HG03064 (cell line): Measurements from ENCODE around the gene FLVCR2.
"Not testable (repeated sequence)": the region's sequence is repeated elsewhere in the genome, so short reads cannot be mapped to it uniquely, and the experiment has no call there.

Source experiments
- ATAC-seq: cut with Tn5 transposase; IDR thresholded peaks from one replicate; pipeline ENCODE4 v1.9.1; 2021; ENCODE audit warnings: low read depth; ENCODE audit not compliant: unreplicated experiment

The FLVCR2 gene

GRCh38 chr14:75591331-75591946 lies 13.0 kb downstream of the FLVCR2 start:
- no peak for ATAC-seq

DNA sequence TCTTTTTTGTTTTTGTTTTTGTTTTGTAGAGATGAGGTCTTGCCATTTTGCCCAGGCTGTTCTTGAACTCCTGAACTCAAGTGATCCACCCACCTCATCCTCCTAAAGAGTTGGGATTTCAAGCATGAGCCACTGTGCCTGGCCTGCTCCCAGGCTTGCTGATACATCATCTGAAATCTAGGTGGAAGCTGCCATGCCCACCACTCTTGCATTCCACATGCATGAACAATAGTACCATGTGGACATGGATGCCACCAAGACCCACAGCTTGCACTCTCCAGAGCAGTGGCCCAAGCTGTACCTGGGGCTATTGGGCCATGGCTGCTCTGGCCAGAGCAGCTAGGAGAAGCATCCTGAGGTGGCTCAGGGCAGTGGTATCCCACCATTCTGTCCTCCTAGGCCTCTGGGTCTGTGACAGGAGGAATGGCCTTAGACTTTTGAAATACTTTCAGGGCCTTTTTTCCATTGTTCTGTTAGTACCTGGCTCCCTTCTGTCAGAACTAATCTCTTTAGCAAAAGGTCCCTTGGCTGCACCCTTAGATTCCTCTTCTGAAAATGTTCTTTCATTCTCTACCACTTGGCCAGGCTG lies 13.7 kb downstream of the FLVCR2 start:
- no peak for ATAC-seq

DNA sequence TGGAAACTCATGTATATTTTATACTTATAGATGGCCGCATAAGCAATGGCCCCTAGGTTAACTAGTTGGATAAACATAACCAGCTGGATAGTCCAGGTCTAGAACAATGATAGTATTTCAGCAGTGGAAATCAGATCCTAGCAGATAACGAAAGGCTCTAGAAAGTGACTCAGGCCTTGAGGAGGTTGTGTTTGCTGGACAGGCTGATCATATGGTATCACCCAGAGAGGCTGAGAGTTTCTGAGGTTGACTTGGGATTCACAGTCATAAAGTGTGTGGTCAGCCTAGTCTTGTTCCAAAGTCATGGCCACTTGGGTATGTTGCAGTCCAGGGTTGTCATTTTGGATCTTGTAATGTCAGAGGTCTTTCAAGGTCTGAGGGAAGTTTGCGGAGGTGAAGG lies 16.8 kb downstream of the FLVCR2 start:
- no peak for ATAC-seq

DNA sequence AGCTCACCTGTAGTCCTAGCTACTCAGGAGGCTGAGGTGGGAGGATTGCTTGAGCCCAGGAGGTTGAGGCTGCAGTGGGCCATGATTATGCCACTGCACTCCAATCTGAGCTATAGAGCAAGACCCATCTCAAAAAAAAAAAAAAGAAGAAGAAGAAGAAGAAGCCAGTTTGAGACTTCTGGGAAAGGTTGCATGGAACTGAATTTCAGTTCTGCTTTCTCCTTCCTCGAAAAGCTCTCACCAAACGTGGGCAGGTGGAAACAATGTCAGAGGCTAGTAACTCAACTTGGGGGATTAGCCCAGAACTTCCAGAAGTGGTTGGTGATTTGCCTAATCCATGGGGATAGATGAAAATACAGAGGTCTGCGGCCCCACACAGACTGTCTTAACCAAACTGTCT lies 18.7 kb downstream of the FLVCR2 start:
- ATAC-seq, result no peak

DNA sequence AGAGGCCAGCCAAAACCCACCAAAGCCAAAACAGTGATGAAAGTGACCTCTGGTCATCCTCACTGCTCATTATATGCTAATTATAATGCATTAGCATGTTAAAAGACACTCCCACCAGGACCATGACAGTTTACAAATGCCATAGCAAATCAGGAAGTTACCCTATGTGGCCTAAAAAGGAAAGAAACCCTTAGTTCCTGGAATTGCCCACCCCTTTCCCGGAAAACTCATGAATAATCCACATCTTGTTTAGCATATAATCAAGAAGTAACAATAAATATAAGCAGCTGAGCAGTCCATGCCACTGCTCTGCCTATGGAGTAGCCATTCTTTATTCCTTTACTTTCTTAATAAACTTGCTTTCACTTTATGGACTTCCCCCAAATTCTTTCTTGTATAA lies 21.7 kb downstream of the FLVCR2 start:
- ATAC-seq, result not testable (repeated sequence)

GRCh38 chr14:75601061-75601460 lies 22.6 kb downstream of the FLVCR2 start:
- not testable (repeated sequence) for ATAC-seq

GRCh38 chr14:75602503-75602902 lies 24.1 kb downstream of the FLVCR2 start:
- ATAC-seq, result no peak

DNA sequence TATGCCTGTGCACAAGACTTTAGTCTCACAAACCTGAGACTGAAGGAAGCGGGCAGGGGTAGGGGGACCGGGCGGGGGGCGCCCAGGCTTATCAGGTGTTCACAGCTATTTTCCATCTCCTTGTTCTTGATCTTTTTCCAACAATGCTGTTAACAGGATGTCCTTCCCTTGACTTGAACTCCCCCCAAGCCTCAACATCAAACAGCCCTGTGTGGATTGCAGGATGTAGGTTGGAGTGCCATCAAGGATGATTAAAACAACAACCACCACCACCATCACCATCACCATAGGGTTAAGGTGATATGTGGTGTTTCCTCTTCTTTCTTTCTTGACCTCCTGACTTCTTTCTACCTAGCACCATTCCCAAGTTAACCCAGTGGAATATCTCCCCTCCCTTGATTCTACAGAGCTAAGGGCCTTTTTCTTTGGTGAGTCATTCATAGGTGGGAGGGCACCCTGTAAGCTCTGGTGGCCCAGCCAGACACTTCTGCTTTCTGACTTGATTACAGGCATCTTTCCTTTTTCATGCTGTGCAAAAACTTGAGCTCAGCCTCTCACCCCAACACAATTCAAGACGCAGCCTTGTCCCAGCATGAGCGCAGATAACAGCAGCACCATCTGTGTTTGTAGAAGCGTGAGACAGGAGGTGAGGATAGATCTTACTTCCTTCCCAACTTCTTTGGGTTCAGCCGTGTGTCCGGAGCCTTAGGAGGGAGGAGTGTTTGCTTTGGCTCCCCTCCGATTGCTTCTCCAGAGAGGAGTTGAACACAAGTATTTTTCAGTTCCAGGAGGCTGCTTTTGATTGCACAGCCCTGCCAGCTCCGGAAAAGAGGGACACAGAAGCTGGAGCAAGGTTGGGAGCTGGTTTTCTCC lies 26.8 kb downstream of the FLVCR2 start:
- no peak for ATAC-seq

DNA sequence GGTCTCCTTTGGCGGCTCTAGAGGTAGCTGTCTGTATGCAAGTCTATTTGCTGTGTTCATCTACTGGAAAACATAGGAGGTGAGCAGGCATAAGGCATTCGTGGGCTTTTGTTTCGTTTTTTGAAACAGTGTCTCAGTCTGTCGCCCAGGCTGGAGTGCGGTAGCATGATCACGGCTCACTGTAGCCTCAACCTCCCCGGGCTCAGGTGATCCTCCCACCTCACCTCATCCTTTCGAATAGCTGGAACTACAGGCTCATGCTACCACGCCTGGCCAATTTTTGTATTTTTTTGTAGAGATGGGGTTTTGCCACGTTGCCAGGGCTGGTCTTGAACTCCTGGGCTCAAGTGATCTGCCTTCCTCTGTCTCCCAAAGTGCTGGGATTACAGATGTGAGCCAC lies 27.5 kb downstream of the FLVCR2 start:
- no peak for ATAC-seq

DNA sequence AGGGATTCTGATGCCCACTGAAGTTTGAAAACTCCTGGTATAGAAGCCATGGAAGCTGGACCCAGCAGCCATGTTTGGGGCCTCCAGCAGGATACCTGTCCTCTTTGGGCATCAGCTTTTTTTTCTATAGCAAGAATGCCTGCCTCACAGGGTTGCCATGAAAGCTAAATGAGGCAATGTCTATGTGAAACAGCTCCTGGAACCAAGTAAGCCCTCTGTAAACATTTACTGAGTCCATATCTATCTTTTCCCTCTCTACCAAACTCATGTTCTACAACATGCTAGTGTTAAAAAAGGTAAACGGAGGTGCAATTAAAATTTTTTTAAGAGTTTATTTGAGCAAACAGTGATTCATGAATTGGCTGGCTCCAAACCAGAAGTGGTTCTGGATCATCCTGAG lies 28.6 kb downstream of the FLVCR2 start:
- ATAC-seq, result no peak

DNA sequence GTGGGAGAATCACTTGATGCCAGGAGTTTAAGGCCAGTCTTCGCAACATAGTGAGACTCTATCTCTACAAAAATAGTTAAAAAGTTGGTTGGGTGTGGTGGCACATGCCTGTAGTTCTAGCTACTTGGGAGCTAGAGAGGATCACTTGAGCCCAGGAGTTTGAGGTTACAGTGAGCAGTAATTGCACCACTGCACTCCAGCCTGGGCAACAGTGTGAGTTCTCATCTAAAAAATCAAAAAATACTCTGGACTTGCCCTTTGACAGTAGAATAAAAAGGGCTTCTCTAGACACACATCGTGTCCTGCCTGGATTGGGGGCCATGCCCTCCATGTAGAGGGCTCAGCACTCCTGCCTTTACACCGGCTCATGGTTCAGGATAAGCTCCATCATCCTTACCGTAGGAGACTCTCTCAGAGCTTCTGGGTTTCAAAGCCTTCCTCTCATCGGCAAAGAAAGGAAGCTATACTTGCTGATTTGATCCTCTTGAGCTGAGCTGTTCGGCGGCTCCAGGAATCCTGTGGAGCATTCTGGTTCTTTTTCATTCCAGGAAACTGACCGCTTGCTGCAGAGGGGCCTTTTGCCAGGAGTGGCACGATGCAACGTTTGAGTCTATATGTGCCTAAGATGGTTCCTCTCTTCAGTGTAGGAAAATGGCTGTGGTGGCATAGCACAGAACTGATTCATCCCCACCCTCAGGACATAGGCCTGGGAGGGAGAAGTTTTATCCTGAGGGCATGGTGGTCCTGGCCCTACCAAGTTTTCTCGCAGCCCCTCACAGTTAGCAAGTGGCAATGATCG lies 29.6 kb downstream of the FLVCR2 start:
- no peak for ATAC-seq

DNA sequence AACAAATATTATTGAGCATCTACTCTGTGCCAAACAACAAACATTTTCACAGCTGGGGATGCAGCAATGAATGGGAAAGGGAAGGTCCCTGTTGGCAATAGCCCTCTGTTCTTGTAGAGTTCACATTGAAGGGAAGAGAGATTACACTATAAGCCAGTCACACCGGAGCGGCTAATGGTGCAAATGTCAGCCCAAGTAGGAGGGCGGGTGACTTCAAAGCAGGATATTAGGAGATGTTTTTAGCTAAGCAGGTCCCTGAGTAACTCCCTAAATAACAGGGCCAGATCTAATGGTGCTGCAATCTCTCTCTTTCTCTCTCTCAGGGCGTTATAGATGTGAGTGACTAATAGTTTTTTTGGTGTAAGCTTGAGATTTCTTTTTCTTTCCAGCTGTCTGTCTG lies 30.7 kb downstream of the FLVCR2 start:
- ATAC-seq, result no peak

- ATAC-seq, result no peak
These were observed 31.4 kb downstream of the FLVCR2 start for GRCh38 chr14:75609606-75610475.

DNA sequence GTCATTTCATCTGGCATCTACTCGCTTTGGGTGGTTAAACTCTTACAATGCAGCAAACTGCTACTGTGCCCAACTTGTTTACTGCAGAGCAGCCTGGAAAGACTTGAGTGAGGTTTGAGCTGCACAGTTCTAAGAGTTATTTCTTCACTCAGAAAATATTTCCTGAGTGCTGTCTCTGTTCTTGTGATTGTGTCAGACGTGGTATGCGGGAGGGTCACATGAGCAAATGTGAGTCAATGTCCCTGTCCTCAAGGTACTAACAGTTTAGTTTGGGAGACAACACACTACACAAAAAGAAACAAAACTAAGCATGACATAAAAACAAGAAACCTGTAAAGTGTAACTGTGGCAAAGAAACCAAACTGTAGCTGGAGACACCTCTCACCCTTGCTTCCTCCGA lies 32.4 kb downstream of the FLVCR2 start:
- ATAC-seq, result no peak

DNA sequence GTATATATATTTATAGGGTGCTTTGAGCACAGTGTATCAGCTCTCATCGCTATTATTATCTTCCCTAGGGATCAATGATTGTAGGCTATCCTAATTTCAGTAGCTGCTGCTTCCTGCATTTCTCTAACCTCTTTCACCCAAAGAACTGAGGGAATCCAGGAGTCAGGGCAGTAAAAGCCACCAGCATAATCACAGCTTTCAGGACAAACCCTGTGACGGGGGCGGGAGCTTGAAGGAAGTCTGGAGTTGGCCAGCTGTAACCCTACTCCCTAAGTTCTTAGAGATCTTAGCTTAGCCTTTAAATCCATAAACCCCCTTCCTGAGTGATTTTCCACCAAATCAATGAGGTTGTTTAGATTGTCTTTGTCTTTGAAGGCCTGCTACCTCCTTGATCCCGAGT lies 33.7 kb downstream of the FLVCR2 start:
- no peak for ATAC-seq

DNA sequence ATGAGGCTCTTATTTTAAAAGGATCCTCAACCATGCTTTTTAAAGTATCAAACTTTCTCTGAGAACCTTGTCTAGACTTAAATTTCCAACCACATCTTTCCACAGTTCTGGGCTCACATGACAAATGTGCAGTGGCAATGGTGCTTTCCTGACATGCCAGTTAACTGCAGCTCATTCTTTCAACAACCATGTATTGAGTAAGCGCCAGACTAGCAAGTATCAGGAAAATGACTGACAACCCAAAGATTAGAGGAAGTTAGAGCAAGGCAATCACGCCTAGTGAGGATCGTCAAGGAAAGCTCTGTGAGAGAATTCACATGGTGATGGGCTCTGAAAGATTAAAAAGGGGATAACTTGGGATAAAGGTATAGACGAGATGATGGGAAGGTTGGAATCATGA lies 35.8 kb downstream of the FLVCR2 start:
- no peak for ATAC-seq

DNA sequence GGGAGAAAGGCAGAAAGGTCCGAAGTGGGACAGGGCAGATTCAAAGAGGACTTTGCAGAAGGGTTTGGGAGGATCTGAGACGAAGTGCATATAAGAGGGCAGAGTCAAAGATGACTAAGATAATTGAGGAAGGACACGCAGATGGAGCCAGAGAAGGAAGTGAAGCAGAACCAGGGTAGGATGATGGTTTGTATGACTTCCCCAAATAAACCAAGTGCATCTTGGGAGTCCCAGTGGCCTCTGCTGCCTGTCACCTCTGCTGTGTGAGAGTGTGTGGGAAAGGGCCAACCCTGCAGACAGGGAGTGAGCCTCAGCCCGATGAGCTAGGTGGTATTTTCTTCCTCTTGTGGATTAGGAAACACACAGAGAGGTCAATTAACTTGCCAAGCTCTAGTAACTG lies 36.8 kb downstream of the FLVCR2 start:
- ATAC-seq, result no peak

DNA sequence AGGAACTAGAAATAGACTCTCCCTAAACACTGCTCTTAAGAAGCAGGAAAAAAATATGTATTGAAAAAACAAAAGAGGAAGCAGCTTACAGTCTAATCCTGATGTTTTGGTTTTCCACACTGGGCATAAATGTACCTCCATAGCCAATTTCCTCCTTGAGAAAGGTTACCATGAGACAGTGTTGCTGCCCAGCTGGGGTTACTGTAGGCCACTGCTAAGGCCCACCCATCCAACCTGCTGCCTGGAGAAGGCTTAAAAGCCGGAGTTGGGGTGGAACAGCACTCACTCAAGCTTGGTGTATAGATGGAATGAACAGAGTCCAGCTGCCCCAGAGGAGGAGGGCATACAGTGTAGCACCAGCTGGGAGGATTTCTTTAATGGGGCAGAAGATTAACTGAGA lies 41.1 kb downstream of the FLVCR2 start:
- ATAC-seq, result no peak

- no peak for ATAC-seq
These were observed 46.6 kb downstream of the FLVCR2 start for GRCh38 chr14:75625034-75625433.

DNA sequence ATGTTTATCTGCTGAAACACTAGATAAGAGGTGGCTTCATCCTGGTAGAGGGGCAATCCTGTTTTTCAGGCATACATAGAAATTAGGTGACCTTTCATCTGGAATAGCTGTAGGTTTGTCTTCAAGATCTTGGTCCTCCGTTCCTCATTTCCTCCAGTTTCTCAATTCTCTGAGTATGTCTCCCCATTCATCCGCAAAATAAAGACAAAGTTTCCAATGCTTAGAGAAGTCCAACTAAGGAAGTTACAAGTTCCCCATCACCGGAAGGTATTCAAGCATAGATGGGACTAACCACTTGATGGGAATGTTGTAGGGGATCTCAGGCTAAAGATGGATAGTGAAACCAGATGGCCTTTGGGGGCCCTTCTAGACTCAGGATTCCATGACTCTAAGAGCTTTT lies 48.0 kb downstream of the FLVCR2 start:
- no peak for ATAC-seq
